ENCODE data around the gene DRC1.

DRC1 gene

GRCh38 chr2:26442301-26442700, 40.6 kb downstream of the DRC1 start:
- TF ChIP-seq CEBPB (IDR thresholded peaks at IDR 0.05) (no peak), ZBTB7A (IDR thresholded peaks at IDR 0.05; ENCODE audit: low read depth) (no peak), CREB1 (IDR thresholded peaks at IDR 0.05; ENCODE audit: low read depth) (no peak), REST (IDR thresholded peaks at IDR 0.05; ENCODE audit: low read depth) (no peak), FOXM1 (IDR thresholded peaks at IDR 0.05; ENCODE audit: borderline replicate concordance, low read depth) (no peak), TEAD4 (IDR thresholded peaks at IDR 0.05) (no peak), RAD21 (IDR thresholded peaks at IDR 0.05; ENCODE audit: low read depth) (no peak), EGR1 (IDR thresholded peaks at IDR 0.05) (no peak), YY1 (IDR thresholded peaks at IDR 0.05; ENCODE audit: low read depth) (no peak), NFIC (IDR thresholded peaks at IDR 0.05) (no peak), TAF1 (IDR thresholded peaks at IDR 0.05; ENCODE audit: low read depth) (no peak), MAX (IDR thresholded peaks at IDR 0.05) (no peak), USF1 (IDR thresholded peaks at IDR 0.05) (no peak), EP300 (IDR thresholded peaks at IDR 0.05; ENCODE audit: borderline replicate concordance) (no peak), TCF12 (IDR thresholded peaks at IDR 0.05; ENCODE audit: low read depth) (no peak)

GRCh38 chr2:26442707-26443106, 41.0 kb downstream of the DRC1 start:
- TF ChIP-seq USF1 (IDR thresholded peaks at IDR 0.05) (no peak), TEAD4 (IDR thresholded peaks at IDR 0.05) (no peak), ZBTB7A (IDR thresholded peaks at IDR 0.05; ENCODE audit: low read depth) (no peak), MAX (IDR thresholded peaks at IDR 0.05) (no peak), RAD21 (IDR thresholded peaks at IDR 0.05; ENCODE audit: low read depth) (no peak), EP300 (IDR thresholded peaks at IDR 0.05; ENCODE audit: borderline replicate concordance) (no peak), TCF12 (IDR thresholded peaks at IDR 0.05; ENCODE audit: low read depth) (no peak)

GRCh38 chr2:26444236-26444635, 42.5 kb downstream of the DRC1 start:
- no peak for TF ChIP-seq NFIC (IDR thresholded peaks at IDR 0.05)
- TF ChIP-seq YY1 (IDR thresholded peaks at IDR 0.05; ENCODE audit: low read depth), result no peak
- no peak for TF ChIP-seq RAD21 (IDR thresholded peaks at IDR 0.05; ENCODE audit: low read depth)
- TF ChIP-seq TAF1 (IDR thresholded peaks at IDR 0.05; ENCODE audit: low read depth), result no peak
- TF ChIP-seq USF1 (IDR thresholded peaks at IDR 0.05), result no peak
- TF ChIP-seq EP300 (IDR thresholded peaks at IDR 0.05; ENCODE audit: borderline replicate concordance), result no peak
- TF ChIP-seq REST (IDR thresholded peaks at IDR 0.05; ENCODE audit: low read depth), result no peak
- no peak for TF ChIP-seq TEAD4 (IDR thresholded peaks at IDR 0.05)

GRCh38 chr2:26448651-26449050, 46.9 kb downstream of the DRC1 start:
- TF ChIP-seq YY1 (IDR thresholded peaks at IDR 0.05; ENCODE audit: low read depth), result no peak

- no peak for TF ChIP-seq MAX (IDR thresholded peaks at IDR 0.05)
- no peak for TF ChIP-seq YY1 (IDR thresholded peaks at IDR 0.05; ENCODE audit: low read depth)
- no peak for TF ChIP-seq ZBTB7A (IDR thresholded peaks at IDR 0.05; ENCODE audit: low read depth)
- no peak for TF ChIP-seq USF1 (IDR thresholded peaks at IDR 0.05)
- no peak for TF ChIP-seq EP300 (IDR thresholded peaks at IDR 0.05; ENCODE audit: borderline replicate concordance)
- TF ChIP-seq REST (IDR thresholded peaks at IDR 0.05; ENCODE audit: low read depth), result no peak
- no peak for TF ChIP-seq CREB1 (IDR thresholded peaks at IDR 0.05; ENCODE audit: low read depth)
These were observed 47.7 kb downstream of the DRC1 start for GRCh38 chr2:26449278-26450030.
